Trophoblast cell (in vitro differentiated cells and primary cell): ENCODE results near the gene MEGF11.

Source experiments
- DNase-seq, 2 donors: peaks; one replicate each; pipeline ENCODE4 v3.0.0-alpha.2; 2016
- H2AFZ ChIP-seq: 2 replicates; pipeline ENCODE4 v1.6.1; 2013; ENCODE audit warnings: low read length, moderate library complexity, mild to moderate bottlenecking; ENCODE audit not compliant: insufficient read depth, poor library complexity
- H2AK5ac ChIP-seq: 2 replicates; pipeline ENCODE4 v1.6.1; 2013; ENCODE audit warnings: mild to moderate bottlenecking, low read length
- H2BK120ac ChIP-seq: 2 replicates; pipeline ENCODE4 v1.6.1; 2013; ENCODE audit warnings: low read length, mild to moderate bottlenecking, moderate library complexity; ENCODE audit not compliant: insufficient read depth, poor library complexity
- H2BK12ac ChIP-seq: 2 replicates; pipeline ENCODE4 v1.6.1; 2013; ENCODE audit warnings: mild to moderate bottlenecking, low read length, moderate library complexity
- H2BK5ac ChIP-seq: 2 replicates; pipeline ENCODE4 v1.6.1; 2013; ENCODE audit warnings: low read length, low read depth, moderate library complexity, mild to moderate bottlenecking; ENCODE audit not compliant: poor library complexity
- H3K14ac ChIP-seq: 2 replicates; pipeline ENCODE4 v1.6.1; 2013; ENCODE audit warnings: mild to moderate bottlenecking, low read length
- H3K18ac ChIP-seq: 2 replicates; pipeline ENCODE4 v1.6.1; 2013; ENCODE audit warnings: mild to moderate bottlenecking, low read length
- H3K23ac ChIP-seq: 2 replicates; pipeline ENCODE4 v1.6.1; 2013; ENCODE audit warnings: low read length
- H3K27ac ChIP-seq: 2 replicates; pipeline ENCODE4 v1.5.1; 2013; ENCODE audit warnings: low read depth, mild to moderate bottlenecking, inconsistent platforms, low read length, moderate library complexity
- H3K27me3 ChIP-seq: 2 replicates; pipeline ENCODE4 v1.6.1; 2013; ENCODE audit warnings: inconsistent platforms, mild to moderate bottlenecking, low read length, moderate library complexity; ENCODE audit not compliant: insufficient read depth
- H3K36me3 ChIP-seq, 2 experiments: 1 replicate in 1 of 2; 2 replicates in 1 of 2; pipeline ENCODE4 v1.6.1; 2013; ENCODE audit warnings: low read length in 2 of 2, mild to moderate bottlenecking in 2 of 2, moderate library complexity in 1 of 2; ENCODE audit not compliant: insufficient read depth in 2 of 2, control insufficient read depth in 1 of 2
- H3K4ac ChIP-seq: 2 replicates; pipeline ENCODE4 v1.6.1; 2013; ENCODE audit warnings: low read depth, mild to moderate bottlenecking, low read length, moderate library complexity
- H3K4me1 ChIP-seq, 2 experiments: 1 replicate in 1 of 2; 2 replicates in 1 of 2; pipeline ENCODE4 v1.6.1; 2013; ENCODE audit warnings: low read length in 2 of 2, mild to moderate bottlenecking in 2 of 2, moderate library complexity in 1 of 2; ENCODE audit not compliant: insufficient read depth in 2 of 2, control insufficient read depth in 1 of 2
- H3K4me2 ChIP-seq: 2 replicates; pipeline ENCODE4 v1.6.1; 2013; ENCODE audit warnings: inconsistent platforms, mild to moderate bottlenecking, low read length, moderate library complexity
- H3K4me3 ChIP-seq: 2 replicates; pipeline ENCODE4 v1.5.1; 2013; ENCODE audit warnings: mild to moderate bottlenecking, low read depth, low read length, inconsistent platforms
- H3K79me1 ChIP-seq: one replicate; pipeline ENCODE4 v1.6.1; 2013; ENCODE audit warnings: low read length
- H3K79me2 ChIP-seq: 2 replicates; pipeline ENCODE4 v1.6.1; 2013; ENCODE audit warnings: low read length, mild to moderate bottlenecking; ENCODE audit not compliant: control insufficient read depth, insufficient read depth, poor library complexity
- H3K9ac ChIP-seq: 2 replicates; pipeline ENCODE4 v1.6.1; 2013; ENCODE audit warnings: mild to moderate bottlenecking, low read length
- H3K9me3 ChIP-seq: 2 replicates; pipeline ENCODE4 v1.6.1; 2013; ENCODE audit warnings: low read depth, mild to moderate bottlenecking, control low read depth, inconsistent platforms, low read length; ENCODE audit not compliant: insufficient read depth
- H4K12ac ChIP-seq: 2 replicates; pipeline ENCODE4 v1.6.1; 2013; ENCODE audit warnings: low read depth, mild to moderate bottlenecking, low read length, moderate library complexity
- H4K8ac ChIP-seq: 2 replicates; pipeline ENCODE4 v1.6.1; 2013; ENCODE audit warnings: low read depth, mild to moderate bottlenecking, low read length, moderate library complexity
- H4K91ac ChIP-seq: one replicate; pipeline ENCODE4 v1.6.1; 2013; ENCODE audit warnings: low read depth, mild to moderate bottlenecking, low read length, moderate library complexity
- WGBS: extraction: QIAGEN DNeasy Blood & Tissue Kit; methylation state at CpG from one replicate; pipeline ENCODE4 v1.1.7; 2013; ENCODE audit warnings: missing lambda C conversion rate; ENCODE audit not compliant: insufficient read length, insufficient coverage; ENCODE audit errors: extremely low coverage; 5-methylcytosine and 5-hydroxymethylcytosine counted together

The MEGF11 gene

GRCh38 chr15:65918945-65919344 is 334.6 kb downstream of the MEGF11 start:
- no peak overlapping the region for H3K4me3 ChIP-seq
- H3K9ac ChIP-seq = no peak overlapping the region
- no peaks in the 10 kb centered on the region for H3K79me2 ChIP-seq
- no peak overlapping the region for H3K23ac ChIP-seq
- no peak overlapping the region for H3K4me2 ChIP-seq
- no peak overlapping the region for H2BK5ac ChIP-seq
- H2AK5ac ChIP-seq = no peak overlapping the region
- no peak overlapping the region for H3K18ac ChIP-seq
- no peak overlapping the region for H2BK12ac ChIP-seq
- no CpG with 5 or more reads among the region's 5 CpGs for WGBS
- DNase-seq = no peak
- no peak overlapping the region for H4K12ac ChIP-seq
- peaks cover 0 to 3% of the 10 kb centered on the region in 2 experiments for H3K36me3 ChIP-seq
- no peaks in the 10 kb centered on the region for H3K9me3 ChIP-seq
- H3K27ac ChIP-seq = no peak overlapping the region
- H3K4me1 ChIP-seq = no peaks in the 10 kb centered on the region
- no peaks in the 10 kb centered on the region for H3K27me3 ChIP-seq
- no peak overlapping the region for H3K4ac ChIP-seq
- H3K79me1 ChIP-seq = no peaks in the 10 kb centered on the region
- H4K8ac ChIP-seq = no peak overlapping the region
- no peak overlapping the region for H2BK120ac ChIP-seq
- H4K91ac ChIP-seq = no peak overlapping the region
- no peak overlapping the region for H3K14ac ChIP-seq
- no peak overlapping the region for H2AFZ ChIP-seq

DNA sequence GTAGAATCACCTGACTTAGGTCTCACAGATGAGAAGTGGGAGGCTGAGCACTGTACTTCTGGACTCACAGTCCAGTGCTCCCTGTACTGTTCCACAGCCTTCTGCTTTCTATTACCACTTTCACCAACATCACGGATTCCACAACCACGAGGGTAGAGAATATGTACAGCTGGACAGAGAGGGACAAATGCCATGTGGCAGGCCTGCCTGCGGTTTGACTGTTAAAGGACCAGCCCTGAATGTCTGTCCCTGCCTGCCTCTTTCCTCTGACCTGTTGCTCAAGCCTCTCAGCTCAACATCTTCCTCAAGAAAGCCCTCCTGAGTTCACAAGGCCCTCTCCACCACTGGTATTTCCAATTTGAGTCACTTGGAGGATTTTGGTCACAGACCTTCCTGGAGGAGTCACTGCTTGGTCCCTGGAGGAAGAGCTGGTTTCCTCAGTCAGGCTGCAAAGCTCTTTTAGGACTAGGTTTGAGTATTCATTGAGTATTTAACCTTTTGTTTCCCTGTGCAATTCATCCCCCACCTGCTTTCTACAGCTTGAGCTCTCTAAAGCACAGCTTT is 335.1 kb downstream of the MEGF11 start:
- no peak overlapping the region for H2BK120ac ChIP-seq
- H3K27me3 ChIP-seq = no peaks in the 10 kb centered on the region
- no peak for DNase-seq
- H3K4me3 ChIP-seq = no peak overlapping the region
- H3K79me2 ChIP-seq = no peaks in the 10 kb centered on the region
- H2AK5ac ChIP-seq = no peak overlapping the region
- peaks cover 0 to 3% of the 10 kb centered on the region in 2 experiments for H3K36me3 ChIP-seq
- no peak overlapping the region for H4K12ac ChIP-seq
- H2AFZ ChIP-seq = no peak overlapping the region
- no peak overlapping the region for H3K23ac ChIP-seq
- H3K18ac ChIP-seq = no peak overlapping the region
- H3K14ac ChIP-seq = no peak overlapping the region
- H4K8ac ChIP-seq = no peak overlapping the region
- H3K79me1 ChIP-seq = no peaks in the 10 kb centered on the region
- no peaks in the 10 kb centered on the region for H3K9me3 ChIP-seq
- no peak overlapping the region for H3K9ac ChIP-seq
- no CpG with 5 or more reads among the region's 3 CpGs for WGBS
- no peak overlapping the region for H3K27ac ChIP-seq
- H3K4me2 ChIP-seq = no peak overlapping the region
- H3K4ac ChIP-seq = no peak overlapping the region
- H3K4me1 ChIP-seq = no peaks in the 10 kb centered on the region
- H2BK12ac ChIP-seq = no peak overlapping the region
- H4K91ac ChIP-seq = no peak overlapping the region
- H2BK5ac ChIP-seq = no peak overlapping the region

- Histone ChIP-seq H4K8ac (no peak overlapping the region), H3K4me3 (no peak overlapping the region), H2BK5ac (no peak overlapping the region), H3K4me2 (no peak overlapping the region), H3K14ac (no peak overlapping the region), H2AFZ (no peak overlapping the region), H2BK120ac (no peak overlapping the region), H3K27me3 (no peaks in the 10 kb centered on the region), H2BK12ac (no peak overlapping the region), H4K91ac (no peak overlapping the region), H4K12ac (no peak overlapping the region), H3K4ac (no peak overlapping the region), H3K18ac (no peak overlapping the region), H3K9ac (no peak overlapping the region), H3K79me2 (no peaks in the 10 kb centered on the region), H3K9me3 (no peaks in the 10 kb centered on the region), H3K23ac (no peak overlapping the region), H3K27ac (no peak overlapping the region), H3K4me1 (no peaks in the 10 kb centered on the region), H3K79me1 (no peaks in the 10 kb centered on the region), H2AK5ac (no peak overlapping the region), H3K36me3 (peaks cover 3 to 4% of the 10 kb centered on the region in 2 experiments)
- no peak for DNase-seq
- no CpG with 5 or more reads among the region's 4 CpGs for WGBS
Measured at GRCh38 chr15:65917936-65918335, 335.6 kb downstream of the MEGF11 start.

GRCh38 chr15:65917407-65917756 is 336.2 kb downstream of the MEGF11 start:
- no peak overlapping the region for H3K27ac ChIP-seq
- no peak overlapping the region for H4K91ac ChIP-seq
- peaks cover 3 to 7% of the 10 kb centered on the region in 2 experiments for H3K36me3 ChIP-seq
- H2BK5ac ChIP-seq = no peak overlapping the region
- no peaks in the 10 kb centered on the region for H3K27me3 ChIP-seq
- no peak overlapping the region for H3K4me2 ChIP-seq
- H2BK120ac ChIP-seq = no peak overlapping the region
- no peak overlapping the region for H3K9ac ChIP-seq
- H4K8ac ChIP-seq = no peak overlapping the region
- no peak overlapping the region for H3K23ac ChIP-seq
- no peak overlapping the region for H3K4me3 ChIP-seq
- no peaks in the 10 kb centered on the region for H3K9me3 ChIP-seq
- H3K14ac ChIP-seq = no peak overlapping the region
- H2BK12ac ChIP-seq = no peak overlapping the region
- H3K4me1 ChIP-seq = no peaks in the 10 kb centered on the region
- no peaks in the 10 kb centered on the region for H3K79me2 ChIP-seq
- H2AFZ ChIP-seq = no peak overlapping the region
- no peak overlapping the region for H4K12ac ChIP-seq
- no peaks in the 10 kb centered on the region for H3K79me1 ChIP-seq
- no peak overlapping the region for H3K4ac ChIP-seq
- no CpG with 5 or more reads among the region's 3 CpGs for WGBS
- H3K18ac ChIP-seq = no peak overlapping the region
- no peak overlapping the region for H2AK5ac ChIP-seq
- DNase-seq = no peak
